Brain microvascular endothelial cell (primary cell): ENCODE measurements around the gene PTGFRN.

ENCODE experiments used
- DNase-seq: peaks from one replicate; pipeline ENCODE4 v3.0.0-alpha.2; 2020
- H3K27ac ChIP-seq: fragments of 250-450 bp; sonication (Bioruptor Pico); 2 replicates; pipeline ENCODE4 v1.5.1; 2020; ENCODE audit warnings: mild to moderate bottlenecking, moderate library complexity
- H3K27me3 ChIP-seq: fragments of 250-450 bp; sonication (Bioruptor Pico); replicated peaks from 2 replicates; pipeline ENCODE4 v1.5.1; 2020; ENCODE audit warnings: mild to moderate bottlenecking
- H3K36me3 ChIP-seq: fragments of 250-450 bp; sonication (Bioruptor Pico); replicated peaks from 2 replicates; pipeline ENCODE4 v1.5.1; 2020; ENCODE audit warnings: mild to moderate bottlenecking
- H3K4me3 ChIP-seq: 2 replicates; pipeline ENCODE4 v1.5.1; 2011; ENCODE audit warnings: low read depth, mild to moderate bottlenecking, control low read depth, low read length, moderate library complexity
- CTCF ChIP-seq: IDR thresholded peaks from 2 replicates; pipeline ENCODE4 v1.5.1; 2011; ENCODE audit warnings: low read depth, mild to moderate bottlenecking, moderate library complexity, low read length, control low read depth, inconsistent platforms; ENCODE audit errors: missing control alignments
- in situ Hi-C: cut with HindIII; loops from 2 replicates; pipeline ENCODE4 v1.10.0; 2017; ENCODE audit warnings: low sequenced_read_pairs, low pct_ligation_motif_present

Gene PTGFRN

GRCh38 chr1:116921301-116921885, 11.7 kb downstream of the PTGFRN start:
- TF ChIP-seq CTCF, result no peak
- in situ Hi-C loops, result no loop called here
- Histone ChIP-seq H3K27me3 (no peaks in the 10 kb centered on the region), H3K36me3 (no peaks in the 10 kb centered on the region), H3K27ac (no peak overlapping the region), H3K4me3 (no peak overlapping the region)
- DNase-seq, result no peak

- Histone ChIP-seq H3K36me3 (no peaks in the 10 kb centered on the region), H3K27ac (no peak overlapping the region), H3K4me3 (no peak overlapping the region), H3K27me3 (no peaks in the 10 kb centered on the region)
- TF ChIP-seq CTCF, result no peak
- in situ Hi-C loops, result no loop called here
- no peak for DNase-seq
Measured at GRCh38 chr1:116921937-116922336, 12.2 kb downstream of the PTGFRN start.

GRCh38 chr1:116923421-116923820, 13.7 kb downstream of the PTGFRN start:
- in situ Hi-C loops, result no loop called here

GRCh38 chr1:116927049-116927798, 17.5 kb downstream of the PTGFRN start:
- Histone ChIP-seq H3K27me3 (no peaks in the 10 kb centered on the region), H3K36me3 (no peaks in the 10 kb centered on the region), H3K4me3 (no peak overlapping the region), H3K27ac (no peak overlapping the region)
- DNase-seq, result no peak
- TF ChIP-seq CTCF, result no peak
- in situ Hi-C loops, result no loop called here

More at GRCh38 chr1:116923421-116923820, 13.7 kb downstream of the PTGFRN start:
- no peak overlapping the region for H3K27ac ChIP-seq
- H3K36me3 ChIP-seq, result no peaks in the 10 kb centered on the region
- H3K4me3 ChIP-seq, result no peak overlapping the region
- no peak for TF ChIP-seq CTCF
- DNase-seq, result peak; percentile 12
- no peaks in the 10 kb centered on the region for H3K27me3 ChIP-seq

- TF ChIP-seq CTCF, result no peak
- no peaks in the 10 kb centered on the region for H3K36me3 ChIP-seq
- no peak overlapping the region for H3K27ac ChIP-seq
- in situ Hi-C loops, result no loop called here
- DNase-seq, result no peak
- H3K4me3 ChIP-seq, result no peak overlapping the region
- no peaks in the 10 kb centered on the region for H3K27me3 ChIP-seq
Measured at GRCh38 chr1:116929961-116930592, 20.4 kb downstream of the PTGFRN start.
